Body of pancreas (tissue), 4 donors: Measurements from ENCODE around the gene ZNF79.

Source experiments
- CTCF ChIP-seq, 7 experiments: fragments of 450-650 bp in 4 of 7; fragments of 200-600 bp in 3 of 7; sonication (generic) in 3 of 7; IDR thresholded peaks; one replicate each; pipeline ENCODE4 v1.5.1; 2016 to 2019; ENCODE audit warnings: antibody characterized with exemption in 7 of 7
- POLR2A ChIP-seq, 3 donors: fragments of 450-650 bp; IDR thresholded peaks; one replicate each; pipeline ENCODE4 v1.6.1; 2016; ENCODE audit warnings: antibody characterized with exemption in 3 of 3, mild to moderate bottlenecking in 2 of 3

- no peak for TF ChIP-seq POLR2A (IDR thresholded peaks at IDR 0.05)
- no peak for TF ChIP-seq CTCF (IDR thresholded peaks at IDR 0.05)
Measured at GRCh38 chr9:127406799-127407491, 17.2 kb upstream of the ZNF79 start.
